ENCODE results near the gene PDE1C. TPM values are rescaled to one million over a fixed set of nuclear protein-coding genes. Genes with fewer than 3 reads are reported as not detected.

The PDE1C gene
- total and polyA plus RNA-seq, 7 experiments from 2014 or later = 0.21 TPM; not detected in 6

GRCh38 chr7:31954500-31954899 lies 115.7 kb downstream of the PDE1C start:
- no peak overlapping the region for H3K27ac Mint-ChIP-seq

GRCh38 chr7:31953432-31953831 lies 116.8 kb downstream of the PDE1C start:
- ChIA-PET CTCF (no interaction called here), POLR2A (no interaction called here)
- H3K9me3 Mint-ChIP-seq = peaks cover 0 to 5% (median 0%) of the 10 kb centered on the region in 11 donors
- H3K27ac Mint-ChIP-seq = no peak overlapping the region
- no peaks in the 10 kb centered on the region for H3K4me1 Mint-ChIP-seq
- Histone ChIP-seq H3K9me3 (ENCODE audit: control insufficient read depth in 2 of 3, low read length in 3 of 3) (no peaks in the 10 kb centered on the region), H3K27ac (ENCODE audit: low read depth, low read length) (no peak overlapping the region), H3K27me3 (ENCODE audit: control insufficient read depth in 2 of 2, insufficient read depth in 2 of 2, low read length in 2 of 2) (no peaks in the 10 kb centered on the region), H3K4me3 (ENCODE audit: low read length) (no peak overlapping the region), H3K4me1 (ENCODE audit: control insufficient read depth in 2 of 2, insufficient read depth in 2 of 2, low read length in 2 of 2) (no peaks in the 10 kb centered on the region), H3K36me3 (ENCODE audit: control insufficient read depth in 2 of 3, insufficient read depth in 3 of 3, low read length in 3 of 3) (no peaks in the 10 kb centered on the region)
- ATAC-seq (no peak), DNase-seq (no peak)
- H3K4me3 Mint-ChIP-seq = no peak overlapping the region
- no peaks in the 10 kb centered on the region for H3K36me3 Mint-ChIP-seq
- intact Hi-C loops (cut with micrococcal nuclease) = no loop called here
- no peaks in the 10 kb centered on the region for H3K27me3 Mint-ChIP-seq

More at GRCh38 chr7:31954500-31954899, 115.7 kb downstream of the PDE1C start:
- Histone ChIP-seq H3K9me3 (ENCODE audit: control insufficient read depth in 2 of 3, low read length in 3 of 3) (no peaks in the 10 kb centered on the region), H3K4me3 (ENCODE audit: low read length) (no peak overlapping the region), H3K27ac (ENCODE audit: low read depth, low read length) (no peak overlapping the region), H3K27me3 (ENCODE audit: control insufficient read depth in 2 of 2, insufficient read depth in 2 of 2, low read length in 2 of 2) (no peaks in the 10 kb centered on the region), H3K4me1 (ENCODE audit: control insufficient read depth in 2 of 2, insufficient read depth in 2 of 2, low read length in 2 of 2) (no peaks in the 10 kb centered on the region), H3K36me3 (ENCODE audit: control insufficient read depth in 2 of 3, insufficient read depth in 3 of 3, low read length in 3 of 3) (no peaks in the 10 kb centered on the region)
- no peak for DNase-seq
- no peak for ATAC-seq
- Mint-ChIP-seq H3K36me3 (no peaks in the 10 kb centered on the region), H3K4me1 (no peaks in the 10 kb centered on the region), H3K27me3 (no peaks in the 10 kb centered on the region), H3K4me3 (no peak overlapping the region), H3K9me3 (peaks cover 0 to 5% (median 0%) of the 10 kb centered on the region in 11 donors)
- intact Hi-C loops (cut with micrococcal nuclease) = no loop called here
- POLR2A ChIA-PET = no interaction called here
- CTCF ChIA-PET = no interaction called here

- DNase-seq (no peak), ATAC-seq (no peak)
- no peaks in the 10 kb centered on the region for H3K4me1 Mint-ChIP-seq
- no peaks in the 10 kb centered on the region for H3K36me3 Mint-ChIP-seq
- intact Hi-C loops (cut with micrococcal nuclease) = no loop called here
- H3K27ac Mint-ChIP-seq = no peak overlapping the region
- CTCF ChIA-PET = no interaction called here
- H3K36me3 ChIP-seq (ENCODE audit: control insufficient read depth in 2 of 3, insufficient read depth in 3 of 3, low read length in 3 of 3) = no peaks in the 10 kb centered on the region
- no peaks in the 10 kb centered on the region for H3K27me3 Mint-ChIP-seq
- H3K9me3 ChIP-seq (ENCODE audit: control insufficient read depth in 2 of 3, low read length in 3 of 3) = no peaks in the 10 kb centered on the region
- no peaks in the 10 kb centered on the region for H3K27me3 ChIP-seq (ENCODE audit: control insufficient read depth in 2 of 2, insufficient read depth in 2 of 2, low read length in 2 of 2)
- no peak overlapping the region for H3K27ac ChIP-seq (ENCODE audit: low read depth, low read length)
- no peak overlapping the region for H3K4me3 ChIP-seq (ENCODE audit: low read length)
- POLR2A ChIA-PET = interaction anchor here (0.6 kb wide), 1 partner anchor 26 kb away, joined by 3 read pairs; no protein-coding TSS in a partner anchor
- H3K4me3 Mint-ChIP-seq = no peak overlapping the region
- H3K4me1 ChIP-seq (ENCODE audit: control insufficient read depth in 2 of 2, insufficient read depth in 2 of 2, low read length in 2 of 2) = no peaks in the 10 kb centered on the region
- peaks cover 0 to 19% (median 4%) of the 10 kb centered on the region in 11 donors for H3K9me3 Mint-ChIP-seq
Measured at GRCh38 chr7:31950091-31950755, 120.0 kb downstream of the PDE1C start.

GRCh38 chr7:31948029-31948428 lies 122.2 kb downstream of the PDE1C start:
- POLR2A ChIA-PET = no interaction called here
- H3K27ac ChIP-seq (ENCODE audit: low read depth, low read length) = no peak overlapping the region
- H3K4me1 ChIP-seq (ENCODE audit: control insufficient read depth in 2 of 2, insufficient read depth in 2 of 2, low read length in 2 of 2) = no peaks in the 10 kb centered on the region
- no peaks in the 10 kb centered on the region for H3K4me1 Mint-ChIP-seq
- H3K27ac Mint-ChIP-seq = no peak overlapping the region
- no peaks in the 10 kb centered on the region for H3K27me3 ChIP-seq (ENCODE audit: control insufficient read depth in 2 of 2, insufficient read depth in 2 of 2, low read length in 2 of 2)
- DNase-seq (no peak), ATAC-seq (no peak)
- H3K9me3 ChIP-seq (ENCODE audit: control insufficient read depth in 2 of 3, low read length in 3 of 3) = no peaks in the 10 kb centered on the region
- H3K36me3 ChIP-seq (ENCODE audit: control insufficient read depth in 2 of 3, insufficient read depth in 3 of 3, low read length in 3 of 3) = no peaks in the 10 kb centered on the region
- H3K36me3 Mint-ChIP-seq = no peaks in the 10 kb centered on the region
- CTCF ChIA-PET = no interaction called here
- intact Hi-C loops (cut with micrococcal nuclease) = no loop called here
- H3K27me3 Mint-ChIP-seq = no peaks in the 10 kb centered on the region
- no peak overlapping the region for H3K4me3 ChIP-seq (ENCODE audit: low read length)
- H3K9me3 Mint-ChIP-seq = peaks cover 0 to 23% (median 8%) of the 10 kb centered on the region in 11 donors
- H3K4me3 Mint-ChIP-seq = no peak overlapping the region

- H3K36me3 Mint-ChIP-seq = no peaks in the 10 kb centered on the region
- Histone ChIP-seq H3K27ac (ENCODE audit: low read depth, low read length) (no peak overlapping the region), H3K4me3 (ENCODE audit: low read length) (no peak overlapping the region), H3K4me1 (ENCODE audit: control insufficient read depth in 2 of 2, insufficient read depth in 2 of 2, low read length in 2 of 2) (no peaks in the 10 kb centered on the region), H3K36me3 (ENCODE audit: control insufficient read depth in 2 of 3, insufficient read depth in 3 of 3, low read length in 3 of 3) (no peaks in the 10 kb centered on the region), H3K9me3 (ENCODE audit: control insufficient read depth in 2 of 3, low read length in 3 of 3) (peaks cover 0 to 6% (median 0%) of the 10 kb centered on the region in 3 experiments), H3K27me3 (ENCODE audit: control insufficient read depth in 2 of 2, insufficient read depth in 2 of 2, low read length in 2 of 2) (no peaks in the 10 kb centered on the region)
- ChIA-PET POLR2A (no interaction called here), CTCF (no interaction called here)
- no peak for DNase-seq
- H3K9me3 Mint-ChIP-seq = peaks cover 0 to 16% (median 7%) of the 10 kb centered on the region in 11 donors
- no peaks in the 10 kb centered on the region for H3K27me3 Mint-ChIP-seq
- ATAC-seq = no peak
- intact Hi-C loops (cut with micrococcal nuclease) = no loop called here
- H3K4me1 Mint-ChIP-seq = no peaks in the 10 kb centered on the region
- no peak overlapping the region for H3K4me3 Mint-ChIP-seq
- H3K27ac Mint-ChIP-seq = no peak overlapping the region
Measured at GRCh38 chr7:31940167-31940566, 130.0 kb downstream of the PDE1C start.

- H3K9me3 ChIP-seq (ENCODE audit: control insufficient read depth in 2 of 3, low read length in 3 of 3) = peaks cover 0 to 6% (median 0%) of the 10 kb centered on the region in 3 experiments
Measured at GRCh38 chr7:31939076-31939475, 131.1 kb downstream of the PDE1C start.

GRCh38 chr7:31938650-31939049 lies 131.6 kb downstream of the PDE1C start:
- Histone ChIP-seq H3K4me1 (ENCODE audit: control insufficient read depth in 2 of 2, insufficient read depth in 2 of 2, low read length in 2 of 2) (no peaks in the 10 kb centered on the region), H3K27ac (ENCODE audit: low read depth, low read length) (no peak overlapping the region), H3K9me3 (ENCODE audit: control insufficient read depth in 2 of 3, low read length in 3 of 3) (peaks cover 0 to 6% (median 0%) of the 10 kb centered on the region in 3 experiments), H3K27me3 (ENCODE audit: control insufficient read depth in 2 of 2, insufficient read depth in 2 of 2, low read length in 2 of 2) (no peaks in the 10 kb centered on the region), H3K4me3 (ENCODE audit: low read length) (no peak overlapping the region), H3K36me3 (ENCODE audit: control insufficient read depth in 2 of 3, insufficient read depth in 3 of 3, low read length in 3 of 3) (no peaks in the 10 kb centered on the region)
- H3K4me1 Mint-ChIP-seq = no peaks in the 10 kb centered on the region
- H3K27me3 Mint-ChIP-seq = no peaks in the 10 kb centered on the region
- no peak overlapping the region for H3K4me3 Mint-ChIP-seq
- ATAC-seq (no peak), DNase-seq (no peak)
- H3K27ac Mint-ChIP-seq = no peak overlapping the region
- CTCF ChIA-PET = no interaction called here
- POLR2A ChIA-PET = no interaction called here
- H3K36me3 Mint-ChIP-seq = no peaks in the 10 kb centered on the region
- H3K9me3 Mint-ChIP-seq = peaks cover 0 to 10% (median 5%) of the 10 kb centered on the region in 11 donors
- intact Hi-C loops (cut with micrococcal nuclease) = no loop called here

More at GRCh38 chr7:31939076-31939475, 131.1 kb downstream of the PDE1C start:
- Mint-ChIP-seq H3K27ac (no peak overlapping the region), H3K27me3 (no peaks in the 10 kb centered on the region), H3K4me1 (no peaks in the 10 kb centered on the region), H3K4me3 (no peak overlapping the region), H3K36me3 (no peaks in the 10 kb centered on the region), H3K9me3 (peaks cover 0 to 13% (median 7%) of the 10 kb centered on the region in 11 donors)
- no peak for DNase-seq
- H3K4me1 ChIP-seq (ENCODE audit: control insufficient read depth in 2 of 2, insufficient read depth in 2 of 2, low read length in 2 of 2) = no peaks in the 10 kb centered on the region
- no peak overlapping the region for H3K27ac ChIP-seq (ENCODE audit: low read depth, low read length)
- H3K36me3 ChIP-seq (ENCODE audit: control insufficient read depth in 2 of 3, insufficient read depth in 3 of 3, low read length in 3 of 3) = no peaks in the 10 kb centered on the region
- H3K4me3 ChIP-seq (ENCODE audit: low read length) = no peak overlapping the region
- intact Hi-C loops (cut with micrococcal nuclease) = no loop called here
- POLR2A ChIA-PET = no interaction called here
- no peak for ATAC-seq
- H3K27me3 ChIP-seq (ENCODE audit: control insufficient read depth in 2 of 2, insufficient read depth in 2 of 2, low read length in 2 of 2) = no peaks in the 10 kb centered on the region
- CTCF ChIA-PET = no interaction called here

Data from naive thymus-derived CD4-positive, alpha-beta T cell (primary cell).